Mammary epithelial cell (primary cell): ENCODE measurements around the gene TVP23C.

Experiments
- EZH2 ChIP-seq: IDR thresholded peaks from 2 replicates; pipeline ENCODE4 v1.6.1; 2012; ENCODE audit warnings: low read length, inconsistent platforms, borderline replicate concordance
- TF ChIP-seq, protein P1 (sequence below), 2 donors: IDR thresholded peaks in 1 of 2; conservative IDR thresholded peaks in 1 of 2; 2 replicates each; pipeline ENCODE4 v1.5.1; 2011 to 2012; ENCODE audit warnings: inconsistent platforms in 2 of 2, low read length in 2 of 2, mild to moderate bottlenecking in 2 of 2, control low read depth in 1 of 2, low read depth in 1 of 2; ENCODE audit not compliant: insufficient read depth in 1 of 2; ENCODE audit errors: extremely low read depth in 1 of 2

DNA sequence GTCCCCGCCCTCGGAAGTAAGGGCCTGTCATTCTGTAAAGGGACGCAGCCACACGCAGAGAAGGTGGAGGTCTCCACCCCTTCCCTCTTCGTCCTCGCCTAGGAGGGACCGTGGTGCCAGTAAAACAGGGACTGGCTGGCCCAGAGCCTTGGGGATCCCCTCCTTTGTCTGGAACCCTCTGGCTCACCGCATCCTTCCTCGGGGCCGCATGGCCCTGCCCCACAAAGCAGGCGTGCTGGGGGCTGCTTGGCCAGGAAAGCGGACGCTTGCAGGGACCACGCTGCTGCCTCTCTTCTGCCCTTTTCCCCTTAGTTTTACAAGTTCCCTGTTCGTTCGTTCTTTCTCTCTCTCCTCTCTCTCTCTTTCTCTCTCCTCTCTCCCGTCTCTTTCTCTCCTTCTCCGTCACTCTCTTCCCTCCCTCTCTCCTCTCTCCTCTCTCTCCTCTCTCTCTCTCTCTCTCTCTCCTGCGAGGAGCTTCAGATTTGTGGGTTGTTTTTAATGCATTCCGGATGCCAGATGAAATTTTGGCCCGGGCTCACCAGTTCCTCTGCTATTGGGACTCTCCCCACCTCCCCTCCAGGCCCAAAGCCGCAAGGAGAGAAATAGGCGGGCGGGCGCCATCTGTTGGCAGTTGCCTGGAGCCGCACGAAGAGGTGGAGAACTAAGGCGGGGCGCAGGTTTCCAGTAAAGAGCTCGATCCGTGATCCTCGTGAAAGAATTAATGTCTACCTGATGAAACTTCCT lies 60.7 kb downstream of the TVP23C start:
- TF ChIP-seq, protein P1, sequence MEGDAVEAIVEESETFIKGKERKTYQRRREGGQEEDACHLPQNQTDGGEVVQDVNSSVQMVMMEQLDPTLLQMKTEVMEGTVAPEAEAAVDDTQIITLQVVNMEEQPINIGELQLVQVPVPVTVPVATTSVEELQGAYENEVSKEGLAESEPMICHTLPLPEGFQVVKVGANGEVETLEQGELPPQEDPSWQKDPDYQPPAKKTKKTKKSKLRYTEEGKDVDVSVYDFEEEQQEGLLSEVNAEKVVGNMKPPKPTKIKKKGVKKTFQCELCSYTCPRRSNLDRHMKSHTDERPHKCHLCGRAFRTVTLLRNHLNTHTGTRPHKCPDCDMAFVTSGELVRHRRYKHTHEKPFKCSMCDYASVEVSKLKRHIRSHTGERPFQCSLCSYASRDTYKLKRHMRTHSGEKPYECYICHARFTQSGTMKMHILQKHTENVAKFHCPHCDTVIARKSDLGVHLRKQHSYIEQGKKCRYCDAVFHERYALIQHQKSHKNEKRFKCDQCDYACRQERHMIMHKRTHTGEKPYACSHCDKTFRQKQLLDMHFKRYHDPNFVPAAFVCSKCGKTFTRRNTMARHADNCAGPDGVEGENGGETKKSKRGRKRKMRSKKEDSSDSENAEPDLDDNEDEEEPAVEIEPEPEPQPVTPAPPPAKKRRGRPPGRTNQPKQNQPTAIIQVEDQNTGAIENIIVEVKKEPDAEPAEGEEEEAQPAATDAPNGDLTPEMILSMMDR (conservative IDR thresholded peaks at IDR 0.05 in 1 of 2, IDR thresholded peaks at IDR 0.05 in 1 of 2; ENCODE audit: extremely low read depth in 1 of 2, insufficient read depth in 1 of 2, low read depth in 1 of 2, low read length in 2 of 2): peak; percentile 86 to 91
- TF ChIP-seq EZH2: no peak
